Measurements from ENCODE around the gene TTLL5. TPM values are rescaled to one million over a fixed set of nuclear protein-coding genes. Genes with fewer than 3 reads are reported as not detected.

TTLL5 gene
- total and polyA plus RNA-seq, 10 of the 15 experiments (the other 5 are each of a cell fraction or from before 2014, with no cell fraction given): 3.2 to 25.9 (median 13.8) TPM

DNA sequence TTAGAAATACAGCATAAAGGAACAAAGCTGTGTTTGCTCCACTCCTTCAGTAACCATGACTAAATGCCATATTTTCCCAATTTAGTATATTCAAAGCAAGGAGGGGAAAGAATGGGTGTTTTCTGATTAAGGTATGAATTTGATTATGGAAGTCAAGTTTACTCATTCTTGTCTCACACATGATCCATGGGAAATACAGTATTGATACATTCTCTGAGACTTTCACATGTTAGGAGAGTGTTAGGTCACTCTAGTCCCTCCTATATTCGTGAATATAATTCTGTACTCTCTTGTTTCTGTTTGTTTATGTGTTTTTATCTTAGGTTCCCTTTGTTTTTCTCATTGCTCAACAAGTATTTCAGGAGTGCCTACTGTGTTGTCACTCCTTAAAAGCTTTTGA is 42.4 kb downstream of the TTLL5 start:
- SMC1A ChIA-PET (ENCODE audit: uncharacterized antibody, unreplicated experiment): interaction anchor here (1.2 to 1.5 kb wide), 2 partner anchors 126 to 203 kb away, joined by 3 read pairs; no protein-coding TSS in a partner anchor
- intact Hi-C loops (cut with micrococcal nuclease; ENCODE audit: unreplicated experiment): no loop called here

More for the DNA sequence above, 42.4 kb downstream of the TTLL5 start:
- peaks cover 0 to 5% of the 10 kb centered on the region in 2 experiments; a peak in 3 of 4 replicates for H3K36me3 ChIP-seq (ENCODE audit: control insufficient read depth in 2 of 2, insufficient read depth in 2 of 2, low read length in 1 of 2)
- H3K79me2 ChIP-seq (ENCODE audit: control insufficient read depth, insufficient read depth, low read length): no peaks in the 10 kb centered on the region
- ChIA-PET CTCF (interaction anchor here (0.9 to 1.0 kb wide), 2 partner anchors 126 to 279 kb away, joined by 3 read pairs; partner anchors contain the start of gene TGFB3), POLR2A (no interaction called here), RAD21 (ENCODE audit: unreplicated experiment) (no interaction called here)
- H2AFZ ChIP-seq (ENCODE audit: control insufficient read depth, low read depth, low read length): no peak overlapping the region
- no TSS peak for BruUV-seq (replicated peaks)
- H3K4me2 ChIP-seq (ENCODE audit: control insufficient read depth, insufficient read depth): no peak overlapping the region
- in situ Hi-C loops (cut with MboI): no loop called here
- no peak overlapping the region for H3K9ac ChIP-seq (ENCODE audit: control insufficient read depth, insufficient read depth, low read length)
- H3K27ac ChIP-seq (ENCODE audit: control insufficient read depth, insufficient read depth): no peak overlapping the region
- no peaks in the 10 kb centered on the region for H3K9me3 ChIP-seq (replicated peaks; ENCODE audit: control insufficient read depth, insufficient read depth, low read length)
- H3K4me3 ChIP-seq: no peak overlapping the region
- FAIRE-seq (no peak), ATAC-seq (no peak), DNase-seq (ENCODE audit: low read depth, low spot score) (no peak)
- no peaks in the 10 kb centered on the region for H4K20me1 ChIP-seq (ENCODE audit: control insufficient read depth, insufficient read depth)
- H3K27me3 ChIP-seq (replicated peaks in 1 of 2; ENCODE audit: control insufficient read depth in 2 of 2, insufficient read depth in 2 of 2, low read length in 1 of 2): no peaks in the 10 kb centered on the region
- TF ChIP-seq BMI1 (IDR thresholded peaks at IDR 0.05; ENCODE audit: borderline replicate concordance) (no peak), POU2F2 (IDR thresholded peaks at IDR 0.05; ENCODE audit: borderline replicate concordance, low read depth, low read length) (no peak), SMC3 (IDR thresholded peaks at IDR 0.05; ENCODE audit: borderline replicate concordance, low read length) (no peak), NBN (IDR thresholded peaks at IDR 0.05) (no peak), SMAD5 (IDR thresholded peaks at IDR 0.05; ENCODE audit: low read depth) (no peak), TCF12 (IDR thresholded peaks at IDR 0.05; ENCODE audit: low read depth, low read length) (no peak), EZH2 (IDR thresholded peaks at IDR 0.05; ENCODE audit: borderline replicate concordance, control insufficient read depth, low read depth, low read length) (no peak), BCL11A (IDR thresholded peaks at IDR 0.05; ENCODE audit: low read depth, low read length) (no peak), BRCA1 (IDR thresholded peaks at IDR 0.05; ENCODE audit: low read depth, low read length) (no peak), MXI1 (IDR thresholded peaks at IDR 0.05; ENCODE audit: low read depth, low read length) (no peak), DPF2 (IDR thresholded peaks at IDR 0.05) (no peak), IRF4 (IDR thresholded peaks at IDR 0.05; ENCODE audit: low read depth, low read length) (no peak)
- TF ChIP-seq, protein P1, sequence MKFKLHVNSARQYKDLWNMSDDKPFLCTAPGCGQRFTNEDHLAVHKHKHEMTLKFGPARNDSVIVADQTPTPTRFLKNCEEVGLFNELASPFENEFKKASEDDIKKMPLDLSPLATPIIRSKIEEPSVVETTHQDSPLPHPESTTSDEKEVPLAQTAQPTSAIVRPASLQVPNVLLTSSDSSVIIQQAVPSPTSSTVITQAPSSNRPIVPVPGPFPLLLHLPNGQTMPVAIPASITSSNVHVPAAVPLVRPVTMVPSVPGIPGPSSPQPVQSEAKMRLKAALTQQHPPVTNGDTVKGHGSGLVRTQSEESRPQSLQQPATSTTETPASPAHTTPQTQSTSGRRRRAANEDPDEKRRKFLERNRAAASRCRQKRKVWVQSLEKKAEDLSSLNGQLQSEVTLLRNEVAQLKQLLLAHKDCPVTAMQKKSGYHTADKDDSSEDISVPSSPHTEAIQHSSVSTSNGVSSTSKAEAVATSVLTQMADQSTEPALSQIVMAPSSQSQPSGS (IDR thresholded peaks at IDR 0.05; ENCODE audit: low read length): no peak
- TF ChIP-seq, protein P2, sequence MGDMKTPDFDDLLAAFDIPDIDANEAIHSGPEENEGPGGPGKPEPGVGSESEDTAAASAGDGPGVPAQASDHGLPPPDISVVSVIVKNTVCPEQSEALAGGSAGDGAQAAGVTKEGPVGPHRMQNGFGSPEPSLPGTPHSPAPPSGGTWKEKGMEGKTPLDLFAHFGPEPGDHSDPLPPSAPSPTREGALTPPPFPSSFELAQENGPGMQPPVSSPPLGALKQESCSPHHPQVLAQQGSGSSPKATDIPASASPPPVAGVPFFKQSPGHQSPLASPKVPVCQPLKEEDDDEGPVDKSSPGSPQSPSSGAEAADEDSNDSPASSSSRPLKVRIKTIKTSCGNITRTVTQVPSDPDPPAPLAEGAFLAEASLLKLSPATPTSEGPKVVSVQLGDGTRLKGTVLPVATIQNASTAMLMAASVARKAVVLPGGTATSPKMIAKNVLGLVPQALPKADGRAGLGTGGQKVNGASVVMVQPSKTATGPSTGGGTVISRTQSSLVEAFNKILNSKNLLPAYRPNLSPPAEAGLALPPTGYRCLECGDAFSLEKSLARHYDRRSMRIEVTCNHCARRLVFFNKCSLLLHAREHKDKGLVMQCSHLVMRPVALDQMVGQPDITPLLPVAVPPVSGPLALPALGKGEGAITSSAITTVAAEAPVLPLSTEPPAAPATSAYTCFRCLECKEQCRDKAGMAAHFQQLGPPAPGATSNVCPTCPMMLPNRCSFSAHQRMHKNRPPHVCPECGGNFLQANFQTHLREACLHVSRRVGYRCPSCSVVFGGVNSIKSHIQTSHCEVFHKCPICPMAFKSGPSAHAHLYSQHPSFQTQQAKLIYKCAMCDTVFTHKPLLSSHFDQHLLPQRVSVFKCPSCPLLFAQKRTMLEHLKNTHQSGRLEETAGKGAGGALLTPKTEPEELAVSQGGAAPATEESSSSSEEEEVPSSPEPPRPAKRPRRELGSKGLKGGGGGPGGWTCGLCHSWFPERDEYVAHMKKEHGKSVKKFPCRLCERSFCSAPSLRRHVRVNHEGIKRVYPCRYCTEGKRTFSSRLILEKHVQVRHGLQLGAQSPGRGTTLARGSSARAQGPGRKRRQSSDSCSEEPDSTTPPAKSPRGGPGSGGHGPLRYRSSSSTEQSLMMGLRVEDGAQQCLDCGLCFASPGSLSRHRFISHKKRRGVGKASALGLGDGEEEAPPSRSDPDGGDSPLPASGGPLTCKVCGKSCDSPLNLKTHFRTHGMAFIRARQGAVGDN (IDR thresholded peaks at IDR 0.05): no peak
- TF ChIP-seq, protein P3, sequence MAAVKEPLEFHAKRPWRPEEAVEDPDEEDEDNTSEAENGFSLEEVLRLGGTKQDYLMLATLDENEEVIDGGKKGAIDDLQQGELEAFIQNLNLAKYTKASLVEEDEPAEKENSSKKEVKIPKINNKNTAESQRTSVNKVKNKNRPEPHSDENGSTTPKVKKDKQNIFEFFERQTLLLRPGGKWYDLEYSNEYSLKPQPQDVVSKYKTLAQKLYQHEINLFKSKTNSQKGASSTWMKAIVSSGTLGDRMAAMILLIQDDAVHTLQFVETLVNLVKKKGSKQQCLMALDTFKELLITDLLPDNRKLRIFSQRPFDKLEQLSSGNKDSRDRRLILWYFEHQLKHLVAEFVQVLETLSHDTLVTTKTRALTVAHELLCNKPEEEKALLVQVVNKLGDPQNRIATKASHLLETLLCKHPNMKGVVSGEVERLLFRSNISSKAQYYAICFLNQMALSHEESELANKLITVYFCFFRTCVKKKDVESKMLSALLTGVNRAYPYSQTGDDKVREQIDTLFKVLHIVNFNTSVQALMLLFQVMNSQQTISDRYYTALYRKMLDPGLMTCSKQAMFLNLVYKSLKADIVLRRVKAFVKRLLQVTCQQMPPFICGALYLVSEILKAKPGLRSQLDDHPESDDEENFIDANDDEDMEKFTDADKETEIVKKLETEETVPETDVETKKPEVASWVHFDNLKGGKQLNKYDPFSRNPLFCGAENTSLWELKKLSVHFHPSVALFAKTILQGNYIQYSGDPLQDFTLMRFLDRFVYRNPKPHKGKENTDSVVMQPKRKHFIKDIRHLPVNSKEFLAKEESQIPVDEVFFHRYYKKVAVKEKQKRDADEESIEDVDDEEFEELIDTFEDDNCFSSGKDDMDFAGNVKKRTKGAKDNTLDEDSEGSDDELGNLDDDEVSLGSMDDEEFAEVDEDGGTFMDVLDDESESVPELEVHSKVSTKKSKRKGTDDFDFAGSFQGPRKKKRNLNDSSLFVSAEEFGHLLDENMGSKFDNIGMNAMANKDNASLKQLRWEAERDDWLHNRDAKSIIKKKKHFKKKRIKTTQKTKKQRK (IDR thresholded peaks at IDR 0.05; ENCODE audit: low read depth, low read length): no peak
- no peaks in the 10 kb centered on the region for H3K4me1 ChIP-seq (ENCODE audit: control insufficient read depth, insufficient read depth, low read length)
- WGBS (ENCODE audit: insufficient coverage, insufficient replicate concordance, low lambda C conversion rate, missing lambda C conversion rate): 48% methylated on average over 1 of the region's 1 CpG
